ENCODE measurements around the gene FBXL15.

DNA sequence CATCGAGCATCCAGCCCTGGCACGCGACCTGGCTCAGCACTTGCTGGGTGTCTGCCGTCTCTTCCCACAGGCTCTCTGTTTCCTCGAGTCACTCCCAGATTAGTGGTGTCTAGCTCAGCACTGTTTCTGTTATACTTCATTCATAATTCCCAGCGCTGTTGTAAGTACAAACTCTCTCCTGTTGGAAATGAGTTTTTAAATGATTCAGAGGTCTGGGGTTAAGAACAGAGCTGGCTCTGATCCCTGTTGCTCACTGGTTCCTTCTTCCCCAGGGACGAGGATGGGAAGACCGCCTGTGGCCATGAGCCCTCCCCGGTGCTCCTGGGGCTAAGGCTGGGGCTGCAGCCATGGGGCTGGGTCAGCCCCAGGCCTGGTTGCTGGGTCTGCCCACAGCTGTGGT is 48.0 kb downstream of the FBXL15 start:
- TF ChIP-seq POLR2A (IDR thresholded peaks at IDR 0.05; ENCODE audit: low read depth, low read length) (no peak), EZH2 (IDR thresholded peaks at IDR 0.05; ENCODE audit: borderline replicate concordance, low read depth, low read length, severe bottlenecking) (no peak), POLR2AphosphoS5 (IDR thresholded peaks at IDR 0.05; ENCODE audit: insufficient read depth, low read depth, low read length) (no peak)
- TF ChIP-seq, protein P1, sequence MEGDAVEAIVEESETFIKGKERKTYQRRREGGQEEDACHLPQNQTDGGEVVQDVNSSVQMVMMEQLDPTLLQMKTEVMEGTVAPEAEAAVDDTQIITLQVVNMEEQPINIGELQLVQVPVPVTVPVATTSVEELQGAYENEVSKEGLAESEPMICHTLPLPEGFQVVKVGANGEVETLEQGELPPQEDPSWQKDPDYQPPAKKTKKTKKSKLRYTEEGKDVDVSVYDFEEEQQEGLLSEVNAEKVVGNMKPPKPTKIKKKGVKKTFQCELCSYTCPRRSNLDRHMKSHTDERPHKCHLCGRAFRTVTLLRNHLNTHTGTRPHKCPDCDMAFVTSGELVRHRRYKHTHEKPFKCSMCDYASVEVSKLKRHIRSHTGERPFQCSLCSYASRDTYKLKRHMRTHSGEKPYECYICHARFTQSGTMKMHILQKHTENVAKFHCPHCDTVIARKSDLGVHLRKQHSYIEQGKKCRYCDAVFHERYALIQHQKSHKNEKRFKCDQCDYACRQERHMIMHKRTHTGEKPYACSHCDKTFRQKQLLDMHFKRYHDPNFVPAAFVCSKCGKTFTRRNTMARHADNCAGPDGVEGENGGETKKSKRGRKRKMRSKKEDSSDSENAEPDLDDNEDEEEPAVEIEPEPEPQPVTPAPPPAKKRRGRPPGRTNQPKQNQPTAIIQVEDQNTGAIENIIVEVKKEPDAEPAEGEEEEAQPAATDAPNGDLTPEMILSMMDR (IDR thresholded peaks at IDR 0.05; ENCODE audit: extremely low read depth in 1 of 2, insufficient read depth in 1 of 2, low read depth in 1 of 2, low read length in 2 of 2): no peak
